Measurements from ENCODE around the gene STAMBP.

STAMBP gene

DNA sequence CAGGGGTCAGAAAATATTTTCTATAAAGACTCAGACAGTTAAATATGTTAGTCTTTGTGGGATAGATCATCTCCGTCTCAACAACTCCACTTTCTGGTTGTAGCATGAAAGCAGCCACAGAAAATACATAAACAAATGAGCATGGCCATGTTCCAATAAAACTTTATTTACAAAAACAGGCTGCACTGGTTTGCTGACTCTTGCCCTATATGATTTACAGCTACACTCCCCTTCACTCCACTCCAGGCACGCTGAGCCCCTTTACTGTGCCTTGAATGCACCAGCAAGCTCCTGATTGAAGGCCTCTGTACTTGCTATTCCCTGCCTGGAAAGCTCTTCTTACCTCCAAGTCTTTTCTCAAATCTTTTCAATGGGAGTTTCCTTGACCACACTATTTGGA, 5.8 kb upstream of the STAMBP start:
- H3K9me3 ChIP-seq (ENCODE audit: control insufficient read depth, insufficient read depth, low read length) = no peaks in the 10 kb centered on the region
- peaks cover 8% of the 10 kb centered on the region; the same call in 1 of the 2 replicates for H3K27me3 ChIP-seq (ENCODE audit: control insufficient read depth, insufficient read depth, low read length)
- H3K9ac ChIP-seq (ENCODE audit: low read depth, low read length) = no peak overlapping the region
- H3K4me1 ChIP-seq (ENCODE audit: control insufficient read depth, insufficient read depth, low read length) = no peaks in the 10 kb centered on the region
- H3K4me3 ChIP-seq (ENCODE audit: low read depth, low read length) = no peak overlapping the region
- no peaks in the 10 kb centered on the region for H3K36me3 ChIP-seq (ENCODE audit: control insufficient read depth, insufficient read depth, low read length)
- H3K27ac ChIP-seq (ENCODE audit: low read depth, low read length) = no peak overlapping the region

DNA sequence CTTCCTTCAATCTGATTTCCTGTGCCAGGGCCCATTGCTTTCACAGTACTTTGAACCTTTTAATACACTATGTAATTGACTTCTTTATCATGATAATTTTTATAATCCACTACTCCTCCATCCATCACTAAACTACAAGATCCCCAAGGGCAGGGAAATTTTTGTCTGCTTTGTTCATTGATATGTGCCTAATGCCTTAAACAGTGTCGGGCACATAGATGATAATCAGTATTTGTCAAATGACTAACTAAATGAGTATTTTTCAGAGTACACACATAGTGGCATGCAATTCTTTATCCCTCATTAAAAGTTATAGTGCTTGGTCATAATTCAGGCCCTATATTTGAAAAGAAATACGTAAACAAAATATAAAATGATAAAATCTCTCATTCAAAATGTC, 5.3 kb upstream of the STAMBP start:
- Histone ChIP-seq H3K9me3 (ENCODE audit: control insufficient read depth, insufficient read depth, low read length) (no peaks in the 10 kb centered on the region), H3K27ac (ENCODE audit: low read depth, low read length) (no peak overlapping the region), H3K27me3 (ENCODE audit: control insufficient read depth, insufficient read depth, low read length) (peaks cover 8% of the 10 kb centered on the region; the same call in 1 of the 2 replicates), H3K4me1 (ENCODE audit: control insufficient read depth, insufficient read depth, low read length) (no peaks in the 10 kb centered on the region), H3K36me3 (ENCODE audit: control insufficient read depth, insufficient read depth, low read length) (no peaks in the 10 kb centered on the region), H3K4me3 (ENCODE audit: low read depth, low read length) (no peak overlapping the region), H3K9ac (ENCODE audit: low read depth, low read length) (no peak overlapping the region)

- no peak overlapping the region for H3K9ac ChIP-seq (ENCODE audit: low read depth, low read length)
- no peaks in the 10 kb centered on the region for H3K36me3 ChIP-seq (ENCODE audit: control insufficient read depth, insufficient read depth, low read length)
- no peaks in the 10 kb centered on the region for H3K9me3 ChIP-seq (ENCODE audit: control insufficient read depth, insufficient read depth, low read length)
- H3K27ac ChIP-seq (ENCODE audit: low read depth, low read length) = no peak overlapping the region
- H3K4me3 ChIP-seq (ENCODE audit: low read depth, low read length) = no peak overlapping the region
- H3K4me1 ChIP-seq (ENCODE audit: control insufficient read depth, insufficient read depth, low read length) = no peaks in the 10 kb centered on the region
- peaks cover 8% of the 10 kb centered on the region; the same call in 1 of the 2 replicates for H3K27me3 ChIP-seq (ENCODE audit: control insufficient read depth, insufficient read depth, low read length)
Observed at GRCh38 chr2:73823916-73824523, 4.7 kb upstream of the STAMBP start.

- no peaks in the 10 kb centered on the region for H3K9me3 ChIP-seq (ENCODE audit: control insufficient read depth, insufficient read depth, low read length)
- H3K4me1 ChIP-seq (ENCODE audit: control insufficient read depth, insufficient read depth, low read length) = peaks cover 7% of the 10 kb centered on the region
- H3K9ac ChIP-seq (ENCODE audit: low read depth, low read length) = no peak overlapping the region
- no peak overlapping the region for H3K27ac ChIP-seq (ENCODE audit: low read depth, low read length)
- H3K27me3 ChIP-seq (ENCODE audit: control insufficient read depth, insufficient read depth, low read length) = peaks cover 8% of the 10 kb centered on the region; the same call in 1 of the 2 replicates
- H3K4me3 ChIP-seq (ENCODE audit: low read depth, low read length) = no peak overlapping the region
- H3K36me3 ChIP-seq (ENCODE audit: control insufficient read depth, insufficient read depth, low read length) = no peaks in the 10 kb centered on the region
Observed at GRCh38 chr2:73825408-73825807, 3.4 kb upstream of the STAMBP start.

DNA sequence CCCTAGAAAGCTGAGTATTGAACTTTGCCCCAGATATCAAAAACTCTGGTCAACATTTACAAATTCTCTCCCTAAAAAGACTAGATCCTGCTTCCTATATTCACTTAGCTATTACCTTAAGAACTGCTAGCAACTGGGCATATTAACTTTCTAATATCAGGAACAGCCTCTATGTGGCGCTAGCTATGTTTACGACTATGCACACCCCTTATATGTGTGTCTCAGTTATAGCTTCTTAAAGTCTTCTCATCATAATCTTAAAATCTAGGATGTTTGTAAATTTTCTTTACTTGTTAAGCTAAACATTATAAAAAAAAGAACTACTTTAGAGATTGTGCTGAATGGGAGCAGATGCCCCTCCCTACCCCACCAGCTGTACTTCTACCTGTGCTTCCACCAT, 1.7 kb upstream of the STAMBP start:
- no peak overlapping the region for H3K27ac ChIP-seq (ENCODE audit: low read depth, low read length)
- no peak overlapping the region for H3K4me3 ChIP-seq (ENCODE audit: low read depth, low read length)
- H3K36me3 ChIP-seq (ENCODE audit: control insufficient read depth, insufficient read depth, low read length) = peaks cover 12% of the 10 kb centered on the region
- H3K27me3 ChIP-seq (ENCODE audit: control insufficient read depth, insufficient read depth, low read length) = peaks cover 8% of the 10 kb centered on the region; the same call in 1 of the 2 replicates
- H3K4me1 ChIP-seq (ENCODE audit: control insufficient read depth, insufficient read depth, low read length) = peaks cover 7% of the 10 kb centered on the region
- H3K9me3 ChIP-seq (ENCODE audit: control insufficient read depth, insufficient read depth, low read length) = no peaks in the 10 kb centered on the region
- H3K9ac ChIP-seq (ENCODE audit: low read depth, low read length) = no peak overlapping the region

DNA sequence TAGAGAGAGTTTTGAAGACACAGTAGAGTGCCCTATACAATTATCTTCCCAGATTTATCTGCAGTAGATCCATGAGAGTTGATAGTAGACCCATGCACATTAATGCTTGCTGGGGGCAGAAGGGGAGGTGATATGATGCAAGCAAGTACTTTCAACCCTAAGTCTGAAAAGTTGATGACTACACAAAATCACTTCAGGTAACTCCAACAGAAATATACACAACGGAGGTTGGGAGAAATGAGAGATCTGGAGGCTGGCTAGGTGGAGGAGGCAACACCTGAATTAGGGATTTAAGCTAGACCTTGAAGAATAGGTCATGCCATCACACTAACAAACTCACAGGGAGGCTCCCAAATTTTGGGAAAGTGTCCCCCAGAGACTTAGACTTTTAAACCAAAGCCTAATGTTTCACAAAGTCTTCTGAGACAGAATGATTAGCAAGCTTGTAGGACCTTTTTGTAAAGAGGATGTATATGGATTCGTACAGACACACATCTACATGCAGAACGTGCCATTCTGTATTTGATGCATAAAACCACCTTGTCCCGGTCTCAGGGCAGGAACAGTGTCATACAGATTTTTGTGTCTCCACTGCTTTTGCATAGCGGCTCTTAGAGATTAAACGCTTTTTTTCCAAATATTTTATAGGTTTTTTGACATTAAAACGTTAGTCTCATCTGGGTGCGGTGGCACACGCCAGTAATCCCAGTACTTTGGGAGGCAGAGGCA, 937 bp upstream of the STAMBP start:
- Histone ChIP-seq H3K27ac (ENCODE audit: low read depth, low read length) (no peak overlapping the region), H3K4me1 (ENCODE audit: control insufficient read depth, insufficient read depth, low read length) (peaks cover 7% of the 10 kb centered on the region), H3K9ac (ENCODE audit: low read depth, low read length) (no peak overlapping the region), H3K9me3 (ENCODE audit: control insufficient read depth, insufficient read depth, low read length) (no peaks in the 10 kb centered on the region), H3K4me3 (ENCODE audit: low read depth, low read length) (peak overlapping the region; percentile 85; the same call in 1 of the 2 replicates), H3K36me3 (ENCODE audit: control insufficient read depth, insufficient read depth, low read length) (peaks cover 18% of the 10 kb centered on the region), H3K27me3 (ENCODE audit: control insufficient read depth, insufficient read depth, low read length) (peaks cover 8% of the 10 kb centered on the region; the same call in 1 of the 2 replicates)

DNA sequence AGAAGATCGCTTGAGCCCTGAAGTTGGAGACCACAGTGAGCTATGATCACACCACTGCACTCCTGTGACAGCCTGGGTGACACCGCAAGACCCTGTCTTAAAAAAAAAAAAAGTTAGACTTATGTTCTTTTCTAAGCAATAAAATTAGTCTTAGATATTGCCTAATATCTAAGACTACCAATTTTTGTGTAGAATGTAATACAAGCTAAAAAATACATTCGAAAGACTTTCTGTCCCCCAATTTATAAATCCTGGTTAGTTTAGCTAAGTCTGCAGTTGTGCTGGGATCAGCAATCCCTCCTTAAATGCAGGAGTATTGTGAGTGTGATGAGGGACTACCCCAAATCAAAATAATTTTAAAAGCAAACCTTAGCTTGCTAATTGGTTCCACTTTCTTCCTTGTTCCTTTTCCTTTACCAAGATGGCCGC, 358 bp upstream of the STAMBP start:
- Histone ChIP-seq H3K9ac (ENCODE audit: low read depth, low read length) (no peak overlapping the region), H3K4me1 (ENCODE audit: control insufficient read depth, insufficient read depth, low read length) (peaks cover 7% of the 10 kb centered on the region), H3K36me3 (ENCODE audit: control insufficient read depth, insufficient read depth, low read length) (peaks cover 24% of the 10 kb centered on the region), H3K9me3 (ENCODE audit: control insufficient read depth, insufficient read depth, low read length) (no peaks in the 10 kb centered on the region), H3K4me3 (ENCODE audit: low read depth, low read length) (peak overlapping the region; percentile 85), H3K27ac (ENCODE audit: low read depth, low read length) (peak overlapping the region; percentile 77), H3K27me3 (ENCODE audit: control insufficient read depth, insufficient read depth, low read length) (peaks cover 8% of the 10 kb centered on the region; the same call in 1 of the 2 replicates)

- no peaks in the 10 kb centered on the region for H3K9me3 ChIP-seq (ENCODE audit: control insufficient read depth, insufficient read depth, low read length)
- H3K36me3 ChIP-seq (ENCODE audit: control insufficient read depth, insufficient read depth, low read length) = peaks cover 40% of the 10 kb centered on the region
- peaks cover 8% of the 10 kb centered on the region; the same call in 1 of the 2 replicates for H3K27me3 ChIP-seq (ENCODE audit: control insufficient read depth, insufficient read depth, low read length)
- peaks cover 7% of the 10 kb centered on the region for H3K4me1 ChIP-seq (ENCODE audit: control insufficient read depth, insufficient read depth, low read length)
- H3K9ac ChIP-seq (ENCODE audit: low read depth, low read length) = no peak overlapping the region
- H3K4me3 ChIP-seq (ENCODE audit: low read depth, low read length) = no peak overlapping the region
- no peak overlapping the region for H3K27ac ChIP-seq (ENCODE audit: low read depth, low read length)
Observed at GRCh38 chr2:73830871-73831401, 2.2 kb downstream of the STAMBP start.

- Histone ChIP-seq H3K4me1 (ENCODE audit: control insufficient read depth, insufficient read depth, low read length) (peaks cover 7% of the 10 kb centered on the region), H3K9ac (ENCODE audit: low read depth, low read length) (no peak overlapping the region), H3K27me3 (ENCODE audit: control insufficient read depth, insufficient read depth, low read length) (no peaks in the 10 kb centered on the region), H3K36me3 (ENCODE audit: control insufficient read depth, insufficient read depth, low read length) (peaks cover 40% of the 10 kb centered on the region), H3K27ac (ENCODE audit: low read depth, low read length) (no peak overlapping the region), H3K9me3 (ENCODE audit: control insufficient read depth, insufficient read depth, low read length) (no peaks in the 10 kb centered on the region), H3K4me3 (ENCODE audit: low read depth, low read length) (no peak overlapping the region)
Observed at GRCh38 chr2:73832930-73833329, 4.2 kb downstream of the STAMBP start.

DNA sequence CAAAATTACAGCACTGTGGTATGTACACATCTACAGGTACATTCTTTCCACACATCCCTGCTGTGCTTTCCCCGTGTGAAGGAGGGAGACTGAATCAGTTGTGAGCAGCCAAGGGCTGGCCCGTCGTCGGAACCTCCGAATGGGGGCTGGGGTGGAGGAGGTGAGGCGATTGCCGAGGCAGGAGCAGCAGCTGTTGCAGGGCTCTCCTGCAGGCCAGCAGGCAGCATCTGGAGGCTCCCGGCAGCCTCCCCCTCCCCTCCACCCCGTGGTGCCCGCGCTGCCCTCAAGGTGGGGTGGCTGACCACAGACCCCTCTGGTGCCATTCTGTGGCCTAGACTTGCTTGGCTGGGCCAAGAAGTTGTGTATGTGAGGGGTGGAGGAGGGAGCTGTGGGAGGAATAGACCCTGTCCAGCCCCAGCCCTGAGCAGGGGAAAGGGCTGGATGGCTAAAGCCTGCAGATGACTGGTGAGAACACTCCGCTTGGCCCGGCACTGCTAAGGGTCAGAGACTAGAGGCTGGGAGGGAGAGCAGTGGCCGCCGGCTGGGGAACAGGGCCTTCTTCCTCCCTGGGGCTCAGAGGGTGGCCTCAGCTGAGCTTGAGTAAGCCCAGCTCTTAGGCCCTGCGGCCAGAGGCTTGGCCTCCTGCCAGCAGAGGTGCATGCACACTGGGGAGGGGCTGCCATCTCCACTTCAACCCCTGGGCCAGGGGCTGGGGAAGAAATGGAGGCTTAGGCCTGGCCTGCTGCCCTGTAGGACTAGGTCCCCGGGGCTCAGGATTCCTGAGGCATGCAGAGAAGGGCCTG, 7.6 kb downstream of the STAMBP start:
- Histone ChIP-seq H3K36me3 (ENCODE audit: control insufficient read depth, insufficient read depth, low read length) (peaks cover 62% of the 10 kb centered on the region), H3K4me3 (ENCODE audit: low read depth, low read length) (no peak overlapping the region), H3K4me1 (ENCODE audit: control insufficient read depth, insufficient read depth, low read length) (no peaks in the 10 kb centered on the region), H3K9me3 (ENCODE audit: control insufficient read depth, insufficient read depth, low read length) (no peaks in the 10 kb centered on the region), H3K27ac (ENCODE audit: low read depth, low read length) (no peak overlapping the region), H3K27me3 (ENCODE audit: control insufficient read depth, insufficient read depth, low read length) (no peaks in the 10 kb centered on the region), H3K9ac (ENCODE audit: low read depth, low read length) (no peak overlapping the region)

All from HUES48 (cell line).